IPS DF 4.7 (cell line): ENCODE data around the gene UHRF2.

Experiments used
- DNase-seq: peaks from one replicate; pipeline ENCODE4 v3.0.0-alpha.2; 2013; ENCODE audit warnings: low spot score; ENCODE audit errors: extremely low read depth

Gene UHRF2

DNA sequence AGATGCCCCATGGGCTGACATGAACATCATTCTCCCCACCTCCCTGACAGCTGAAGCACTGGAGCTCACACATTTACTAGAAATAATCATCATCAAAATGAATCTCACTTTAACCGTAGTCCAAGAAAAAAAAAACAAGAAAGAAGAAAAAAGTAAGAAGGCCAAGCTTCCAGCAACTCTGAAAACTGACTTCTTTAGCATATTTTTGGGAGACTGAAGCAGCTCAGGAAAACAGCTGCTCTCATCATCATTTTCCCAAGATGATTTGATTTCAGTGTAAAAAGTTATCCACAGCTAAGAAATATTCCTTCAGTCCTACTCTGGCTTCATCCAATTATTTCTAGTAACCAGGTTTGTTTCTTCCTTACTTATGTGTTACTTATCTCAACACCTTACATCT lies 140.9 kb downstream of the UHRF2 start:
- no peak for DNase-seq
